Fibroblast of mammary gland (primary cell): ENCODE measurements around the gene DGKB.
A peak's percentile ranks its signal among the peaks of the same experiment; 100 is the strongest.

ENCODE experiments used
- DNase-seq: peaks from one replicate; pipeline ENCODE4 v3.0.0-alpha.2; 2010; ENCODE audit warnings: low read depth
- H3K4me3 ChIP-seq: 2 replicates; pipeline ENCODE4 v1.5.1; 2011; ENCODE audit warnings: low read depth, mild to moderate bottlenecking, low read length, moderate library complexity; ENCODE audit not compliant: control insufficient read depth
- CTCF ChIP-seq: conservative IDR thresholded peaks from 2 replicates; pipeline ENCODE4 v1.5.1; 2011; ENCODE audit warnings: low read depth, low read length, inconsistent platforms; ENCODE audit not compliant: control insufficient read depth, insufficient read depth

DGKB gene

GRCh38 chr7:14714161-14714728, 188.3 kb downstream of the DGKB start:
- TF ChIP-seq CTCF = no peak
- H3K4me3 ChIP-seq = no peak overlapping the region
- DNase-seq = no peak

GRCh38 chr7:14698239-14698638, 204.3 kb downstream of the DGKB start:
- peak; percentile 14 for DNase-seq
- no peak overlapping the region for H3K4me3 ChIP-seq
- no peak for TF ChIP-seq CTCF

GRCh38 chr7:14697684-14698083, 204.9 kb downstream of the DGKB start:
- DNase-seq = no peak
- no peak for TF ChIP-seq CTCF
- no peak overlapping the region for H3K4me3 ChIP-seq

GRCh38 chr7:14691597-14692203, 210.9 kb downstream of the DGKB start:
- DNase-seq = peak; percentile 43
- no peak overlapping the region for H3K4me3 ChIP-seq
- TF ChIP-seq CTCF = peak; percentile 81

GRCh38 chr7:14691034-14691433, 211.5 kb downstream of the DGKB start:
- H3K4me3 ChIP-seq = no peak overlapping the region
- no peak for DNase-seq
- no peak for TF ChIP-seq CTCF

- TF ChIP-seq CTCF = no peak
- no peak overlapping the region for H3K4me3 ChIP-seq
- no peak for DNase-seq
Observed at GRCh38 chr7:14690486-14690885, 212.1 kb downstream of the DGKB start.

- H3K4me3 ChIP-seq = no peak overlapping the region
- TF ChIP-seq CTCF = no peak
- DNase-seq = no peak
Observed at GRCh38 chr7:14690075-14690474, 212.5 kb downstream of the DGKB start.
